ENCODE results near the gene ABCA8.
"Not testable (repeated sequence)": the region's sequence is repeated elsewhere in the genome, so short reads cannot be mapped to it uniquely, and the experiment has no call there.

ABCA8 gene

GRCh38 chr17:68955181-68955841, at the start of gene ABCA8:
TSS of gene ABCA8 (minus strand) at chr17:68955392. CDS start at chr17:68942034, 13,358 bp downstream.
- in situ Hi-C loops (cut with HindIII; ENCODE audit: low sequenced_read_pairs), result no loop called here

- in situ Hi-C loops (cut with HindIII; ENCODE audit: low sequenced_read_pairs), result not testable (repeated sequence)
These were observed 49.6 kb upstream of the ABCA8 start for GRCh38 chr17:69004759-69005158.

- in situ Hi-C loops (cut with HindIII; ENCODE audit: low sequenced_read_pairs), result not testable (repeated sequence)
These were observed 44.6 kb upstream of the ABCA8 start for GRCh38 chr17:68999743-69000142.

- in situ Hi-C loops (cut with HindIII; ENCODE audit: low sequenced_read_pairs), result no loop called here
These were observed 37.9 kb upstream of the ABCA8 start for GRCh38 chr17:68993112-68993511.

GRCh38 chr17:68987966-68988365, 32.8 kb upstream of the ABCA8 start:
- in situ Hi-C loops (cut with HindIII; ENCODE audit: low sequenced_read_pairs), result no loop called here

GRCh38 chr17:68981288-68981687, 26.1 kb upstream of the ABCA8 start:
- in situ Hi-C loops (cut with HindIII; ENCODE audit: low sequenced_read_pairs), result no loop called here

- in situ Hi-C loops (cut with HindIII; ENCODE audit: low sequenced_read_pairs), result no loop called here
These were observed 18.1 kb upstream of the ABCA8 start for GRCh38 chr17:68973098-68973846.

- in situ Hi-C loops (cut with HindIII; ENCODE audit: low sequenced_read_pairs), result no loop called here
These were observed 17.0 kb upstream of the ABCA8 start for GRCh38 chr17:68972119-68972704.

GRCh38 chr17:68969101-68969500, 13.9 kb upstream of the ABCA8 start:
- in situ Hi-C loops (cut with HindIII; ENCODE audit: low sequenced_read_pairs), result no loop called here

GRCh38 chr17:68963958-68964357, 8.8 kb upstream of the ABCA8 start:
- in situ Hi-C loops (cut with HindIII; ENCODE audit: low sequenced_read_pairs), result no loop called here

GRCh38 chr17:68961214-68961882, 6.2 kb upstream of the ABCA8 start:
- in situ Hi-C loops (cut with HindIII; ENCODE audit: low sequenced_read_pairs), result no loop called here

- in situ Hi-C loops (cut with HindIII; ENCODE audit: low sequenced_read_pairs), result not testable (repeated sequence)
These were observed 3.9 kb upstream of the ABCA8 start for GRCh38 chr17:68959117-68959516.

GRCh38 chr17:68957944-68958343, 2.8 kb upstream of the ABCA8 start:
- in situ Hi-C loops (cut with HindIII; ENCODE audit: low sequenced_read_pairs), result no loop called here

GRCh38 chr17:68954146-68954896, 871 bp downstream of the ABCA8 start:
- in situ Hi-C loops (cut with HindIII; ENCODE audit: low sequenced_read_pairs), result no loop called here

GRCh38 chr17:68953340-68953997, 1.7 kb downstream of the ABCA8 start:
- in situ Hi-C loops (cut with HindIII; ENCODE audit: low sequenced_read_pairs), result no loop called here

GRCh38 chr17:68950725-68951124, 4.5 kb downstream of the ABCA8 start:
- in situ Hi-C loops (cut with HindIII; ENCODE audit: low sequenced_read_pairs), result no loop called here

GRCh38 chr17:68947868-68948267, 7.3 kb downstream of the ABCA8 start:
- in situ Hi-C loops (cut with HindIII; ENCODE audit: low sequenced_read_pairs), result not testable (repeated sequence)

- in situ Hi-C loops (cut with HindIII; ENCODE audit: low sequenced_read_pairs), result no loop called here
These were observed 10.7 kb downstream of the ABCA8 start for GRCh38 chr17:68944435-68945035.

- in situ Hi-C loops (cut with HindIII; ENCODE audit: low sequenced_read_pairs), result not testable (repeated sequence)
These were observed 11.4 kb downstream of the ABCA8 start for GRCh38 chr17:68943812-68944182.

All from DLD1 (cell line).